ENCODE data around the gene C17orf100. TPM values are rescaled to one million over a fixed set of nuclear protein-coding genes. Genes with fewer than 3 reads are reported as not detected.

C17orf100 gene
- 1 to 10 TPM in 1 of 4 donors, under 1 TPM in 3; 0.50 to 1.5 (median 0.84) TPM for total RNA-seq

DNA sequence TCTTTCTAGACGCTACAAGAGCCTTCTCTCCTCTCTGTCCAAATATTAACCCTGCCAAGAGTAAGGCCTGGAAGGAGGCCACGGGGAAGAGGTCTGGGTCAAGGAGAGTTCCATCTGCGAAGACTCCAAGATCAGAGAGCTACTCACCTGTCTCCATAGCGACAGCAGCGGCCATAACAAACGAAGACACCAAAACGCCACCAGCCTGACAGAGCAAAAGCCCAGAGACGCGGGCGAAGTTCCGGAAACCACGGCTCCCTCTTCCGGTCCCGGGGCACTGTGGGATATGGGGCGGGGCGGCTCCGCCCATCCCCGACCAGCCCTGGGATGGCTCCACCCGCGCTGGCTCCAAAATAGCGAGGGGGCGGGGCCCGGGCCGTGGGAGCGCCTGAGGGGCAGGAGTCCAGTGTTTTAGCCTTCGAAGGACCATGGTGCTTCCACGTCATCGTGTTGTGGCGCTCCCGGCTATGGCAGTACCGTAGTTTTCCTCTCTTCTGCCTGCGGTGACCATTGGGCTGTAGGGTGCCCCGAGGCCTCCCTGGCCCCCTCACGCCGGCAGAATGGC, at the start of gene C17orf100, which contains the start of gene MED31:
Gene C17orf100 (plus strand): TSS at position 409 of the 565 bp plus-strand sequence. CDS start 152 bp downstream, at position 561.
Gene MED31 (minus strand): TSS at position 252 of the 565 bp plus-strand sequence. CDS start 77 bp downstream, at position 175.
- peaks cover 3 to 33% (median 21%) of the 10 kb centered on the region in 4 donors for H3K36me3 ChIP-seq
- peaks cover 23 to 51% (median 41%) of the 10 kb centered on the region in 4 donors for H3K4me1 ChIP-seq
- peak within 1 kb of the TSS; percentile 67 to 83 (median 76) for H3K4me3 ChIP-seq
- peak; percentile 99 for DNase-seq (ENCODE audit: extremely low spot score)
- intact Hi-C loops (cut with DNase I) = no loop called here
- H3K9me3 ChIP-seq = peaks cover 0 to 7% (median 0%) of the 10 kb centered on the region in 4 donors
- peak within 1 kb of the TSS; percentile 82 to 95 (median 90) for H3K27ac ChIP-seq (replicated peaks in 1 of 4)
- TF ChIP-seq EP300 (IDR thresholded peaks at IDR 0.05) = no peak
- TF ChIP-seq POLR2AphosphoS5 (IDR thresholded peaks at IDR 0.05) = peak; percentile 93 to 96
- H3K27me3 ChIP-seq = peaks cover 0 to 23% (median 5%) of the 10 kb centered on the region in 4 donors
- WGBS = 0% methylated on average over 11 of the region's 35 CpGs

DNA sequence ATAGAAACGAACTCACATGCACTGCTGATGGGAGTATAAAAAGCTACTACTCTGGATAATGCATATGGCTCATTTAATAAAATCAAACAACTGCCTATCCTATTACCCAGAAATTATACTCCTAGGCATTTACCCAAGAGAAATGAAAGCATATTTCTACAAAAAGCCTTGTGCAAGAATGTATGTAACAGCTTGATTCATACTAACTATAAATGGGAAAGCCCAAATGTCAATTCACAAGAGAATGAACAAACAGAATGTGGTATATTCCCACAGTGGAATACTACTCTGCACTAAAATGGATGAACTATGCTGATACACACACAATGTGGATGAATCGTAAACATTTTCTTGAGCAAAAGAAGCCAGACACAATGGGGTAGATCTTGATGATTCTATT, 49.4 kb upstream of the C17orf100 start:
- 81% methylated on average over 2 of the region's 2 CpGs for WGBS
- DNase-seq (ENCODE audit: extremely low spot score) = no peak
- Histone ChIP-seq H3K4me1 (peaks cover 0 to 53% (median 34%) of the 10 kb centered on the region in 4 donors), H3K36me3 (peaks cover 23 to 71% (median 50%) of the 10 kb centered on the region in 4 donors), H3K27ac (replicated peaks in 1 of 4) (peak overlapping the region in 1 of 4 donors; percentile 48), H3K4me3 (no peak overlapping the region), H3K9me3 (no peaks in the 10 kb centered on the region), H3K27me3 (no peaks in the 10 kb centered on the region)
- intact Hi-C loops (cut with DNase I) = no loop called here
- TF ChIP-seq EP300 (IDR thresholded peaks at IDR 0.05) = no peak
- TF ChIP-seq CTCF (IDR thresholded peaks at IDR 0.05) = no peak
- TF ChIP-seq POLR2AphosphoS5 (IDR thresholded peaks at IDR 0.05) = no peak
- TF ChIP-seq POLR2A (IDR thresholded peaks at IDR 0.05; ENCODE audit: low read depth) = no peak

GRCh38 chr17:6603744-6604325, 47.7 kb upstream of the C17orf100 start:
- intact Hi-C loops (cut with DNase I) = no loop called here
- WGBS = 57% methylated on average over 3 of the region's 3 CpGs
- H3K4me3 ChIP-seq = no peak overlapping the region
- peak overlapping the region; percentile 4 to 56 (median 32) for H3K27ac ChIP-seq (replicated peaks in 1 of 4)
- no peak for DNase-seq (ENCODE audit: extremely low spot score)
- TF ChIP-seq CTCF (IDR thresholded peaks at IDR 0.05) (no peak), EP300 (IDR thresholded peaks at IDR 0.05) (no peak), POLR2A (IDR thresholded peaks at IDR 0.05; ENCODE audit: low read depth) (no peak), POLR2AphosphoS5 (IDR thresholded peaks at IDR 0.05) (no peak)
- H3K9me3 ChIP-seq = no peaks in the 10 kb centered on the region
- peaks cover 18 to 76% (median 58%) of the 10 kb centered on the region in 4 donors for H3K36me3 ChIP-seq
- peaks cover 0 to 47% (median 20%) of the 10 kb centered on the region in 4 donors for H3K4me1 ChIP-seq
- no peaks in the 10 kb centered on the region for H3K27me3 ChIP-seq

- no peak overlapping the region for H3K4me3 ChIP-seq
- no peak for DNase-seq (ENCODE audit: extremely low spot score)
- no peaks in the 10 kb centered on the region for H3K27me3 ChIP-seq
- H3K27ac ChIP-seq (replicated peaks in 1 of 4) = peak overlapping the region in 1 of 4 donors; percentile 48
- peaks cover 0 to 34% (median 10%) of the 10 kb centered on the region in 4 donors for H3K4me1 ChIP-seq
- peaks cover 29 to 79% (median 61%) of the 10 kb centered on the region in 4 donors for H3K36me3 ChIP-seq
- no peaks in the 10 kb centered on the region for H3K9me3 ChIP-seq
- TF ChIP-seq POLR2AphosphoS5 (IDR thresholded peaks at IDR 0.05) (no peak), CTCF (IDR thresholded peaks at IDR 0.05) (no peak), EP300 (IDR thresholded peaks at IDR 0.05) (no peak), POLR2A (IDR thresholded peaks at IDR 0.05; ENCODE audit: low read depth) (no peak)
- 82% methylated on average over 6 of the region's 6 CpGs for WGBS
- intact Hi-C loops (cut with DNase I) = no loop called here
Observed at GRCh38 chr17:6605142-6605541, 46.4 kb upstream of the C17orf100 start.

DNA sequence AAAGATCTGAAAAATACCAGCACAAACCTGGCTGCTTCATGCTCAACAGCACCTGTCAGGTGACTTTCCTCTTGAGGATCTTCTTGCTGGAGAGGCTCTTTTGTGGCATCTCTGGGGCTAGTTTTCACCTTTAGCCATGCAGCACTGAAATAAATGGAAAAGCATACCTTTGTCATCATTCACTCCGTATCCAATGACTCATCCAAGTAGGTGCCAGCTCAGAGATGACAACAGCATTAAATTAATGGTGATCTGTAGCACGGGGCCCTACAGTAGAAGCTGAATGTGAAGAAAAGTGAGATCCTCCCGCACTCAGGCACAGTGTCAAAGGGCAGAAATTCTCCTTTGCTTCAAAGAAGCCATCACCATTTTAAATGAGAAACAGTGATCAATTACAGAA, 43.2 kb upstream of the C17orf100 start:
- DNase-seq (ENCODE audit: extremely low spot score) = no peak
- Histone ChIP-seq H3K9me3 (no peaks in the 10 kb centered on the region), H3K27ac (replicated peaks in 1 of 4) (peak overlapping the region in 1 of 4 donors; percentile 5), H3K36me3 (peaks cover 23 to 73% (median 58%) of the 10 kb centered on the region in 4 donors), H3K27me3 (no peaks in the 10 kb centered on the region), H3K4me3 (no peak overlapping the region), H3K4me1 (peaks cover 0 to 39% (median 8%) of the 10 kb centered on the region in 4 donors)
- intact Hi-C loops (cut with DNase I) = no loop called here
- TF ChIP-seq POLR2A (IDR thresholded peaks at IDR 0.05; ENCODE audit: low read depth) = no peak
- TF ChIP-seq POLR2AphosphoS5 (IDR thresholded peaks at IDR 0.05) = peak in 1 of 2 donors; percentile 12
- WGBS = 71% methylated on average over 3 of the region's 3 CpGs
